Large intestine (tissue), 3 donors: ENCODE data around the gene MTUS2. TPM values are rescaled to one million over a fixed set of nuclear protein-coding genes. Genes with fewer than 3 reads are reported as not detected.

Source experiments
- DNase-seq, 2 donors: peaks; one replicate each; pipeline versions ENCODE4 v3.0.0 to v3.0.0-alpha.2; 2013
- H3K27ac ChIP-seq: one replicate; pipeline ENCODE4 v1.5.1; 2013; ENCODE audit warnings: low read length
- H3K27me3 ChIP-seq: 2 replicates; pipeline ENCODE4 v1.6.1; 2013; ENCODE audit warnings: low read length; ENCODE audit not compliant: control insufficient read depth, insufficient read depth
- H3K36me3 ChIP-seq: 2 replicates; pipeline ENCODE4 v1.6.1; 2013; ENCODE audit warnings: low read length; ENCODE audit not compliant: control insufficient read depth, insufficient read depth
- H3K4me1 ChIP-seq: one replicate; pipeline ENCODE4 v1.6.1; 2013; ENCODE audit warnings: low read length; ENCODE audit not compliant: control insufficient read depth, insufficient read depth
- H3K4me3 ChIP-seq: one replicate; pipeline ENCODE4 v1.5.1; 2013; ENCODE audit warnings: low read length
- H3K9me3 ChIP-seq: one replicate; pipeline ENCODE4 v1.6.1; 2013; ENCODE audit warnings: mild to moderate bottlenecking, low read depth, low read length, moderate library complexity; ENCODE audit not compliant: control insufficient read depth
- WGBS: methylation state at CpG from one replicate; pipeline ENCODE4 v1.1.5; 2013; ENCODE audit warnings: low lambda C conversion rate; ENCODE audit not compliant: insufficient coverage; 5-methylcytosine and 5-hydroxymethylcytosine counted together
- polyA plus RNA-seq: library from polyadenylated mRNA; unstranded; fragments of 120-200 nt; gene quantifications from one replicate; pipeline ENCODE4 v1.2.1, GENCODE V29; 2013

MTUS2 gene
- polyA plus RNA-seq, 1 donor = 1.9 TPM

DNA sequence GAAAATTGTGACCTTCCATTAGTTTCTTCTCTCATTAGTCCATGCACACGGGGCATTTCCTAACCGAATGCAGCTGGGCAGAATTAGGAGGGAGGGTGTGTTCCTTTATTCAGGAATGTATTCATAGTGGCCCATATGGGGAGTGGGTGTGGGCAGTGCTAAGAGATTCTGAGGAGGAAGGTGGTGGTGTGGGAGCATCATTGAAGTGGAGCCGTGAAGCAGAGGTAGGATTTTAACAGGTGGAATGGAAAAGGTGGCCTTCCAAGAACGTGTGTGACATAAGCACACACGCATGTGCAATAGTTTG lies 134.2 kb downstream of the MTUS2 start:
- Histone ChIP-seq H3K9me3 (no peaks in the 10 kb centered on the region), H3K4me3 (no peak overlapping the region), H3K27ac (no peak overlapping the region), H3K4me1 (no peaks in the 10 kb centered on the region), H3K36me3 (no peaks in the 10 kb centered on the region), H3K27me3 (no peaks in the 10 kb centered on the region)
- 92% methylated on average over 2 of the region's 5 CpGs for WGBS
- DNase-seq = no peak

DNA sequence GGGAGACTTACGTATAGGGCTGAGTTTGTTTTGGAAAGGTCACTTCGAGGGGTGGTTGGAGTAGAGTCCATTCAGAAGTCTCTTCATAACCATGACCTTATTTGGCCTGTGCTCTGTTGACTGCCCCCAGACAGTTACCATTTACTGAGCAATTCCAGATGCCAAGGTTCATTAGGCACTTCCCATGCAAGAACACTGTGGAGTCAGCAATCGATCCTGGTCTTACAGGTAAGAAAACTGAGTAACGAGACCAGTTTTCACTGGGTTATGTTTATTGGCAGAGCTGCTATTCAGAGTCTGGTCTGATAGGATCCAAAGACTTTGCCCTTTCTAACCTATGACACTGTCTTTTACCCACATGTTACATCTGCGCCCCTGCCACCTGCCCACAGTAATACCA lies 134.7 kb downstream of the MTUS2 start:
- 100% methylated on average over 1 of the region's 5 CpGs for WGBS
- peak in 1 of 2 donors; percentile 3 for DNase-seq

DNA sequence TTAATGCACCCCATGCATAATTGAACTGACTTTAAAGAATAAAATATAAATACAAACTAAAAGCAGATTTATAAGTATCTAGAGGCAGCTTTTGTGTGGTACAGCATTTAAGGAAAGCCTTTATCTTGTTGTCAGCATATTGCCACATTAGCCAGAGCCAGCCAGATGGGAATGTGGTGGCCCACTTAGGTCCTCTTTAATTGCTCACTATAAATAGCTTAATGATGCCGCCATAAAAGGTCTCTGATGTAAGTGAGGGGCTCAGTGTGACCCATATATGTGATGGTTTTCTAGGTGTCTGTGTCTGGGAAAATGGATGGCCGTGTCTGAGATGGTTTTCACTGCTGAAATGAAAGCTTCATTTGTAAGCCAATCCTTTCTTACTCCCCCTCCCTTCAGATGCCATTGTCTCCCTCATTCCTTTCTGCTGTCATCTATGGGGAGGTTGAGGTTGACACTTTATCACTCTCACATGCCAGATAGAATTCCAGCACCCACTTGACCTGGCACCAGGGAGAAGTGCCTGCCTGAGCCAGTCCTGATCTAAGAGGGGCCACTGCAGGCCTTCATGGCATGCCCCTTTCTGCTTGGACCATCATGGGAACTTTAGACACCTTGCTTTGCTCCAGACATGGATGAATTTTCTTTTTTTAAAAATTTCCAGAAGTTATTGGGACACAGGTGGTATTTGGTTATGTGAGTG lies 135.3 kb downstream of the MTUS2 start:
- no CpG with 5 or more reads among the region's 2 CpGs for WGBS
- Histone ChIP-seq H3K27me3 (no peaks in the 10 kb centered on the region), H3K9me3 (no peaks in the 10 kb centered on the region), H3K4me3 (no peak overlapping the region), H3K27ac (no peak overlapping the region), H3K4me1 (no peaks in the 10 kb centered on the region), H3K36me3 (no peaks in the 10 kb centered on the region)
- DNase-seq = no peak

More for the DNA sequence above, 134.7 kb downstream of the MTUS2 start:
- Histone ChIP-seq H3K36me3 (no peaks in the 10 kb centered on the region), H3K9me3 (no peaks in the 10 kb centered on the region), H3K4me3 (no peak overlapping the region), H3K27ac (no peak overlapping the region), H3K4me1 (no peaks in the 10 kb centered on the region), H3K27me3 (no peaks in the 10 kb centered on the region)

DNA sequence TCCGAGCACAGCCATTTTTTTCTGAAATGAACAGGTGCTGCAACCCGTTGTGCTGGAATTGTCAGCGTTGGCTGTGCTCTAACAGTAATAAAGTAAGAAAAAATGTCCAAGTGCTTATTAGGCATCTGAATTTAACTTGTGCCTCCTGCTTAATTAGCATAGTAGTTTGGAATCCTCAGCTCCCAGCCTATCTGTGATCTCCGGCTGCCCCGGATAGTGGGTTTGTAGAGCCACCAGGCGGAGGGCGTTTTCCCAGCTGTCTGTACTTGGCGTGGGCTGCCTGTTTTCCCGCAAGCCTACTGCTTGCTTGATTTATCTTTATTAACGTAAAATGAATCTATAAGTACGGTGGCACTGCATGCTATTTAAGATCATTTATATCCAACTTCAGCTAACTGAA lies 137.9 kb downstream of the MTUS2 start:
- no peak overlapping the region for H3K4me3 ChIP-seq
- DNase-seq = no peak
- WGBS = 58% methylated on average over 2 of the region's 11 CpGs
- no peaks in the 10 kb centered on the region for H3K9me3 ChIP-seq
- no peaks in the 10 kb centered on the region for H3K27me3 ChIP-seq
- H3K4me1 ChIP-seq = no peaks in the 10 kb centered on the region
- no peak overlapping the region for H3K27ac ChIP-seq
- no peaks in the 10 kb centered on the region for H3K36me3 ChIP-seq

DNA sequence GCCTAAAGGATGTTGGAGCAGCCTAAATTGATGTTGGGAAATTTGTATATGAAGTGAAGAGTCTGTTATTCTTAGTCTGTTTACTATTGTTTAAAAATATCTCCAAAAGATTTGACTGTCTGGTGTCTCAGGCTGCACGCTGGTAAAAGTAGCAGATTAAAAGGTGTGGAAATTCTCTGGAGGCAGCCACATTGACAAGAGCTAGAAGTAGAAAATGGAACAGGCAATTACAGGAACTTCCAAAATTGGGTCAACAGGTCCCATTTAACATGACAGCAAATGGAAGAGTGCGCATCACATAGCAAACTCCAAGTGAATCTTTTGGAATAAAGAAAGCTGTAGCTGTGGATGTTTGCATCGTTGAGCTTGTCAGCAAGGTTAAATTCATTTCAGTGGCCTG lies 138.3 kb downstream of the MTUS2 start:
- Histone ChIP-seq H3K9me3 (no peaks in the 10 kb centered on the region), H3K27me3 (no peaks in the 10 kb centered on the region), H3K36me3 (no peaks in the 10 kb centered on the region), H3K4me1 (no peaks in the 10 kb centered on the region), H3K4me3 (no peak overlapping the region), H3K27ac (no peak overlapping the region)
- DNase-seq = no peak
- 94% methylated on average over 2 of the region's 3 CpGs for WGBS

DNA sequence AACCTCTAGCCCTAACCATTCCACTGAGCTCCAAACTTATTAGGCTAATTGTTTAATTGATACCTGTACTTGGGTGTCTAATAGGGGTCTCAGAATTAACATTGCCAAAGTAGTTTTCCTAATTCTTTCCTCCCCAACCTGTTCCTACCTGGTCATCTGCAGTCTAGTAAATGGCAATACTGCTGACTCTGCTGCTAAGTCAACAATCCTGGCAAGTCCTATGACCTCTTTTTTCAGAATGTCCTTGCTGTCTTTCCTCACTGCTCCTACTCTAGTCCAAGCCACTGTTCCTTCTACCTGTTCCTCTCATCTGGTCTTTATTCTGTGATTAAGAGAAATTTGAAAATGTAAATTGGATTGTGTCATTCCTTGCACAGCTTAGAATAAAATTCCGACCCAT lies 143.9 kb downstream of the MTUS2 start:
- no peaks in the 10 kb centered on the region for H3K9me3 ChIP-seq
- no peaks in the 10 kb centered on the region for H3K27me3 ChIP-seq
- no peak overlapping the region for H3K27ac ChIP-seq
- no peaks in the 10 kb centered on the region for H3K36me3 ChIP-seq
- no peak overlapping the region for H3K4me3 ChIP-seq
- H3K4me1 ChIP-seq = no peaks in the 10 kb centered on the region
- DNase-seq = no peak
- WGBS = no CpG with 5 or more reads among the region's 1 CpG

DNA sequence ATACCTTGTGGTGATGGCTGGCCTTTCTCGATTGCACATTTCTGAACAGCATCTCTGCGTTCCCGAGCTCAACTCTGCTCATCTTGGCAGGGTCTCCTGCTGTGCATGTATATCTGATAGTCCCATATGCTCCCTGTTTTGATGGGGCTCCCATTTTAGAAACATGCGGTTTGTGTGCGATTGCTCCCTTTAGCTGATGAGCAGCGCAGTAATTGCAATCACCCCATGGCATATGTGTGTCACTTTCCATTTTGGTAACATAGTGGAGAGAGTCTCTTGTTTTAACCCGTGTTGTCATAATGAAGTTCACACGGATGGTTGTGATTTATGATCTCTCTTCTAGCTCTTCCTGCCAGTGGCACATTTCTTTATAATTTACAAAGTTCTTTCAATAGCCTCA lies 144.7 kb downstream of the MTUS2 start:
- Histone ChIP-seq H3K4me1 (no peaks in the 10 kb centered on the region), H3K4me3 (no peak overlapping the region), H3K27ac (no peak overlapping the region), H3K36me3 (no peaks in the 10 kb centered on the region), H3K27me3 (no peaks in the 10 kb centered on the region), H3K9me3 (no peaks in the 10 kb centered on the region)
- DNase-seq = no peak
- 60% methylated on average over 1 of the region's 8 CpGs for WGBS

DNA sequence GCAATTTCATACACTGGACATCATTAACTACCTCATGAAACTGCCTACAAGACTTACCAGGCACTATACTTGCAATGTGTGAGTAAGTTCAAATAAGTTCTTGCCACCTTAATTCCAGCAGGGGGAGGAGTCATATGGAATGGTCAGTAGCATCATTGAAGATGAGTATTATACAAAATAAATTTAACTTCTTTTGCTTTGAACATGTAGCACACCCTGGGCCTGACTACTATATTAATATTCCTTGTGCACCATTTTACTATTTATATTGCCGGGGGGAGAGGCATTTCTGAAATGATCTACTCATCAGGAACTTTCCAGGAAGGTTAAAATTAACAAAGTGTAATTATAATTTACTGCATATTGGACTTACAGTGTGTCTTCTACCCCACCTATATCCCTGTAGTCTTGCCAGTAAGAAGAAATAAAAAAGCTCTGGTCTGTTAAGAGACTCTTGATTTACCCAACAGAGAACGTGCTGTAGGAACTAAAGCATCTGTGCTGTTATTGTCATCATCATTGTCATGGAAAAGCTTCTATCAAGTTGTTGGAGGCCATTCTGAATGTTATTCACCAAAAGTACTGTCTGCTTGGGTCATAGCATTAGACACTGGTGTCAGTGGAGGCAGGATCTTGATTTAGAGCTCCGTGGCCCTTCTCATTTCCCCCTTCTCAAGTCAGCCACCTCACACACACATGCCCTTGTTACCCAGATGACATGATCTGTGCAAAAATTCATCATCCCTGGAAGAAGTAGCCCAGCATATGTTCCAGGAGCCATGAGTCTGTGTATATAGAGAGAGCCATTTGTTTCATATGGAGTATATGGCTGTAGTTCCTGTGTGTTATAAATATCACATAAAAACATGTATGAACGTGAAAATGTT lies 147.1 kb downstream of the MTUS2 start:
- 89% methylated on average over 1 of the region's 4 CpGs for WGBS
- Histone ChIP-seq H3K27ac (no peak overlapping the region), H3K27me3 (no peaks in the 10 kb centered on the region), H3K4me1 (no peaks in the 10 kb centered on the region), H3K36me3 (no peaks in the 10 kb centered on the region), H3K4me3 (no peak overlapping the region), H3K9me3 (no peaks in the 10 kb centered on the region)
- DNase-seq = no peak

DNA sequence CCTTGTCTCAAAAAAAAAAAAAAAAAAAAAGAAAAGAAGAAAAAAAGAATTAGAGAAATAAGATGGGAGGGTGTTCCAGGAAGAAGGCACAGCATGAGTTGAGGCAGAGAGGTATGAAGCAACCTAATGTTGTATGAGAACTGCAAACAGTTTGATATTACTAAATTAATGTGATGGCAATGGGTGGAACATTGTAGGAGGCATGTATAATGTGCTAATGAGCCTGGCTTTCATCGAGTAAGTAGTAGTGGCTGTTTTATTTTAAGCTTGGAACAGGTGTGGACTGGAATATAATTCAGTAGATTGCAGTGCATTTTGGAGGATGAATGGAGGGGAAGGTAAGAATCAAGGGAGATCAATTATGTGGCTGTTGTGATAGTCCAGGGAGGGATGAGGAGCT lies 156.1 kb downstream of the MTUS2 start:
- WGBS = 100% methylated on average over 1 of the region's 1 CpG
- no peak for DNase-seq
- H3K9me3 ChIP-seq = no peaks in the 10 kb centered on the region
- H3K27ac ChIP-seq = no peak overlapping the region
- no peak overlapping the region for H3K4me3 ChIP-seq
- H3K27me3 ChIP-seq = no peaks in the 10 kb centered on the region
- no peaks in the 10 kb centered on the region for H3K4me1 ChIP-seq
- no peaks in the 10 kb centered on the region for H3K36me3 ChIP-seq

DNA sequence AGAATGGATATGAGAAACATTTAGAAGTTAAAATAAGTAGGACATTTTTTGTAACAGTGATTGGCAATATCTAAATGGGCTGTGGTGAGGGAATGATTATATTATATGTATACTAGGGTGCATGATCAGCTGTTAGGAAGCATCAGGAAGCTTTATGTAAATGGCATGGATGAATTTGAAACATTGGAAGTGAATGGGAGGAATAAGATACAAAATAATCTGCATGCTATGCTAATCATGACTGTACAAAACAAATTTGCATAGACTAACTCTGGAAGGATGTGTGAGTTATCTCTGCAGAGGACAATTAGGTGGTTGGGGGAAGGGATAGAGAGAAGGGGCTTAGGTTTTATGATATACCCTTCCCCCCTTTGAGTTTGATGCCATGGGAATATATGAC lies 156.5 kb downstream of the MTUS2 start:
- H3K4me1 ChIP-seq = no peaks in the 10 kb centered on the region
- DNase-seq = no peak
- H3K27me3 ChIP-seq = no peaks in the 10 kb centered on the region
- H3K9me3 ChIP-seq = no peaks in the 10 kb centered on the region
- no peak overlapping the region for H3K27ac ChIP-seq
- no peak overlapping the region for H3K4me3 ChIP-seq
- H3K36me3 ChIP-seq = no peaks in the 10 kb centered on the region

DNA sequence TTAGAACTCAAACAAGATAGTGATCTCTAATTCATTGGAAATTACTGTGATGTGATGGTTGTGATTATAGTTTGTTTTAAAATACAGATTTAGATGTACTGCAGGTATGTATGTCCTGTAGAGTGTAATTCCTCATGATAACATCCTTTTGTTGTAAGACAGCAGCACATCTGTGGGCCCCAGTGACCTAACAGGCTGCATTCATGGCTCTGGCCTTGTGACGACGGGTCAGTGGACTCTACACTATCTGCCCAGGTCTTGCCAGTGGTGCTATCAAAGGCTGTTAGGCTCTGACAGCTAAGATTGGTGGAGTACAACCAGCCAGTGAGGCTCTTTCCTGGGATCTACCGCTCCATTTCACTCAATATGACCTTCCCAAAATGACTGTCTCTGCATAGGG lies 158.4 kb downstream of the MTUS2 start:
- H3K27ac ChIP-seq = no peak overlapping the region
- H3K27me3 ChIP-seq = no peaks in the 10 kb centered on the region
- DNase-seq = peak in 1 of 2 donors; percentile 3
- H3K4me1 ChIP-seq = peaks cover 7% of the 10 kb centered on the region
- H3K4me3 ChIP-seq = no peak overlapping the region
- H3K9me3 ChIP-seq = no peaks in the 10 kb centered on the region
- H3K36me3 ChIP-seq = no peaks in the 10 kb centered on the region
- WGBS = no CpG with 5 or more reads among the region's 3 CpGs
